K562 (cell line): ENCODE measurements around the gene MIER2. TPM values are rescaled to one million over a fixed set of nuclear protein-coding genes. Genes with fewer than 3 reads are reported as not detected.

Source experiments
- GATAD2A ChIP-seq: fragments of 450-650 bp; IDR thresholded peaks from 2 replicates; pipeline ENCODE4 v1.6.1; 2017
- MNT ChIP-seq, 2 experiments: fragments of 450-650 bp; conservative IDR thresholded peaks; 2 replicates each; pipeline ENCODE4 v1.6.1; 2017; ENCODE audit warnings: mild to moderate bottlenecking in 2 of 2, moderate library complexity in 2 of 2
- PHF20 ChIP-seq: fragments of 450-650 bp; IDR thresholded peaks from 2 replicates; pipeline ENCODE4 v1.6.1; 2018; ENCODE audit not compliant: partially characterized antibody
- SMARCA5 ChIP-seq: fragments of 450-650 bp; IDR thresholded peaks from 2 replicates; pipeline ENCODE4 v1.6.1; 2016
- TAF7 ChIP-seq: fragments of 450-650 bp; IDR thresholded peaks from 2 replicates; pipeline ENCODE4 v1.6.1; 2016; ENCODE audit warnings: missing genetic modification characterization, missing compliant biosample characterization
- ZNF449 ChIP-seq: fragments of 250-450 bp; sonication (Bioruptor Pico); IDR thresholded peaks from 2 replicates; pipeline ENCODE4 v1.8.0; 2022; ENCODE audit warnings: moderate library complexity, mild to moderate bottlenecking, inconsistent platforms
- ZNF561 ChIP-seq: fragments of 450-650 bp; formaldehyde crosslinking; conservative IDR thresholded peaks from 2 replicates; pipeline ENCODE4 v1.4.0; 2020; ENCODE audit warnings: mild to moderate bottlenecking, moderate library complexity
- ZNF586 ChIP-seq: fragments of 450-650 bp; formaldehyde crosslinking; conservative IDR thresholded peaks from 2 replicates; pipeline ENCODE4 v1.4.0; 2020; ENCODE audit warnings: mild to moderate bottlenecking, moderate library complexity
- polyA plus RNA-seq, 8 experiments: library from polyadenylated mRNA; depleted of rRNA in 4 of 8; stranded (reverse) in 5 of 8; unstranded in 3 of 8; fragments of >200 nt; fragmentation: Nextera tagmentation in 2 of 8; fragmentation: Illumina TruSeq in 1 of 8; extraction: Ambion mirVana in 2 of 8; extraction: Trizol in 1 of 8; gene quantifications; 2 replicates each; pipeline versions ENCODE4 v1.2.1 to v1.2.3, GENCODE V29; 2011 to 2014; ENCODE audit warnings: inconsistent platforms in 1 of 8, missing spikeins in 1 of 8
- total RNA-seq, 7 experiments: library from RNA; depleted of rRNA in 6 of 7; stranded (reverse); fragments of >200 nt in 6 of 7; fragmentation: Illumina TruSeq in 2 of 7; extraction: Trizol in 2 of 7; gene quantifications; 2 replicates each; pipeline versions ENCODE4 v1.2.1 to v1.2.3, GENCODE V29; 2011 to 2021; ENCODE audit warnings: low replicate concordance in 1 of 7
- TF ChIP-seq, protein P1 (sequence below), 2 experiments: fragments of 450-650 bp; IDR thresholded peaks; 2 replicates each; pipeline ENCODE4 v1.6.1; 2016; ENCODE audit warnings: mild to moderate bottlenecking in 2 of 2, borderline replicate concordance in 1 of 2, low read depth in 1 of 2, moderate library complexity in 1 of 2
- TF ChIP-seq, protein P2 (sequence below): sonication (generic); formaldehyde crosslinking; IDR thresholded peaks from 2 replicates; pipeline ENCODE4 v1.8.0; 2023; ENCODE audit warnings: missing genetic modification reagents, mild to moderate bottlenecking, borderline replicate concordance

MIER2 gene
- total and polyA plus RNA-seq, 9 of the 15 experiments (the other 6 are each of a cell fraction or from before 2014, with no cell fraction given), result 0.46 to 34.7 (median 15.6) TPM

DNA sequence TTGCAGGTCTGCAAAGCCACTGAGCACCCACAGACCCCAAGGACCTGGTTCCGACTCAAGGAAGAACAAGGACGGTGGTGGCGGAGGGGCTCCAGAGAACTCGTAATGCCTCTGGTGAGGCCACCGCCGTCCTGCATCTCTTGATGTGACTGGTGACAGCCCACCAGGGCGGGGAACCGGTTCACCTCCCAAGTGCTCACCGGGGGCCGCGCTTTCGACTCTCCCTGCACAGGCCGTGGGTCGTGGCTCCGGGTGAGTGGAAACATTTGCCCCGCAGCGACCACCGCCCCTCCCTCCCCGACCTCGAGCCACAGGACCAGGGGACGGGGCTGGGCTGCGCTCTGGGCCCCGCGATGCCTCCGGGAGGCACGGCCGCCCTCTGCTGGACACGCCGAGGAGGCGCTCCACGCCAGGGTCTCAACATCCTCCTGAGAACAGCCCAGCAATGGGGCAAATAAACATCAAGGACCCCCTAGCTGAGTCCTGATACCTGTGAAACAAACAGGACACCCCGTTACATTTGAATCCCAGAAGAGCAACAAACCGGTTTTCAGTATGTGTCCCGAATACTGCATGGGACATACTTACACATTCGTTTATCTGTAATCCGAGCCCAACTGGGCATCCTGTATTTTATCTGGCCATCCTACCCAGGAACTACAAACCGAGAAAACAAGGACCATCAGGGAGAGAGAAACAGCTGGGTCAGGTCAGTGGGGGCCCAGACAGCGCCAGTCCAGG, 49.5 kb downstream of the MIER2 start (continued):
- TF ChIP-seq, protein P1, sequence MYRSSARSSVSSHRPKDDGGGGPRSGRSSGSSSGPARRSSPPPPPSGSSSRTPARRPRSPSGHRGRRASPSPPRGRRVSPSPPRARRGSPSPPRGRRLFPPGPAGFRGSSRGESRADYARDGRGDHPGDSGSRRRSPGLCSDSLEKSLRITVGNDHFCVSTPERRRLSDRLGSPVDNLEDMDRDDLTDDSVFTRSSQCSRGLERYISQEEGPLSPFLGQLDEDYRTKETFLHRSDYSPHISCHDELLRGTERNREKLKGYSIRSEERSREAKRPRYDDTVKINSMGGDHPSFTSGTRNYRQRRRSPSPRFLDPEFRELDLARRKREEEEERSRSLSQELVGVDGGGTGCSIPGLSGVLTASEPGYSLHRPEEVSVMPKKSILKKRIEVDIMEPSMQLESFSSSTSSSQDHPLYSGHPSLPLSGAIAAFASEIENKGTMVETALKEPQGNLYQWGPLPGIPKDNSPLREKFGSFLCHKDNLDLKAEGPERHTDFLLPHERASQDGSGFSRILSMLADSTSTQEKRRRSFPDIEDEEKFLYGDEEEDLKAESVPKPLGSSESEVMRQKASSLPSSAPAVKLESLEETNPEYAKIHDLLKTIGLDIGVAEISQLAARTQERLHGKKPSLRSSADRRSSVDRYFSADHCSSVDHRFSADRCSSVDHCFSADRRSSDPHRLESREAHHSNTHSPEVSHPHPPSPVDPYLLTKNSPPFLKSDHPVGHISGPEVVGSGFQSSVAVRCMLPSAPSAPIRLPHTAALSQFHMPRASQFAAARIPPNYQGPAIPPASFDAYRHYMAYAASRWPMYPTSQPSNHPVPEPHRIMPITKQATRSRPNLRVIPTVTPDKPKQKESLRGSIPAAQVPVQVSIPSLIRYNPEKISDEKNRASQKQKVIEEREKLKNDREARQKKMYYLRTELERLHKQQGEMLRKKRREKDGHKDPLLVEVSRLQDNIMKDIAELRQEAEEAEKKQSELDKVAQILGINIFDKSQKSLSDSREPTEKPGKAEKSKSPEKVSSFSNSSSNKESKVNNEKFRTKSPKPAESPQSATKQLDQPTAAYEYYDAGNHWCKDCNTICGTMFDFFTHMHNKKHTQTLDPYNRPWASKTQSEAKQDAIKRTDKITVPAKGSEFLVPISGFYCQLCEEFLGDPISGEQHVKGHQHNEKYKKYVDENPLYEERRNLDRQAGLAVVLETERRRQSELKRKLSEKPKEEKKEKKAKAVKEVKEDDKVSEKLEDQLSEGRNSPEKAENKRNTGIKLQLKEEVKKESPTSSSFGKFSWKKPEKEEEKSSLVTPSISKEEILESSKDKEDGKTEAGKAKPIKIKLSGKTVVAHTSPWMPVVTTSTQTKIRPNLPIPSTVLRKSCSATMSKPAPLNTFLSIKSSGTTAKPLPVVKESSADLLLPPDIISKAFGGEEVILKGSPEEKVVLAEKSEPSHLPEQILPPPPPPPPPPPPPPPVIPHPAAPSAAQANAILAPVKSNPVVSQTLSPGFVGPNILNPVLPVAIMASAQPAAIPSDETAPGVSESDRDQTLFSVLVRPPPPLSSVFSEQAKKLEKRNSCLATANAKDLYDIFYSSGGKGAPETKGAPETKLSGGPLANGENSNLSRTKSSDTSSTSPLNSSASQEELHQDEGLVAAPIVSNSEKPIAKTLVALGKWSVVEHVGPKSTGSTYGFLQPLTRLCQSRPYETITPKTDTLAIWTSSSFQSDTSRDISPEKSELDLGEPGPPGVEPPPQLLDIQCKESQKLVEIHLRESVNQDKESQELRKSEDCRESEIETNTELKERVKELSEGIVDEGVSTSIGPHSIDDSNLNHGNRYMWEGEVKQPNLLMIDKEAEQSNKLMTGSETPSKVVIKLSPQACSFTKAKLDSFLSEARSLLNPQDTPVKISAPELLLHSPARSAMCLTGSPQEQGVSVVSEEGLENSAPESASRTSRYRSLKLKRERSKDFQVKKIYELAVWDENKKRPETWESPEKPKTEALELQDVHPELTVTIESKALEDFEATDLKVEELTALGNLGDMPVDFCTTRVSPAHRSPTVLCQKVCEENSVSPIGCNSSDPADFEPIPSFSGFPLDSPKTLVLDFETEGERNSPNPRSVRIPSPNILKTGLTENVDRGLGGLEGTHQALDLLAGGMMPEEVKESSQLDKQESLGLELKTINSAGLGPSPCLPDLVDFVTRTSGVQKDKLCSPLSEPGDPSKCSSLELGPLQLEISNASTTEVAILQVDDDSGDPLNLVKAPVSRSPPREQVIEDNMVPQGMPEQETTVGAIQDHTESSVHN (IDR thresholded peaks at IDR 0.05; ENCODE audit: borderline replicate concordance in 1 of 2, low read depth in 1 of 2), result no peak
- no peak for TF ChIP-seq ZNF449 (CRISPR knock-in tag)
- TF ChIP-seq TAF7, result no peak
- no peak for TF ChIP-seq SMARCA5
- TF ChIP-seq, protein P2, sequence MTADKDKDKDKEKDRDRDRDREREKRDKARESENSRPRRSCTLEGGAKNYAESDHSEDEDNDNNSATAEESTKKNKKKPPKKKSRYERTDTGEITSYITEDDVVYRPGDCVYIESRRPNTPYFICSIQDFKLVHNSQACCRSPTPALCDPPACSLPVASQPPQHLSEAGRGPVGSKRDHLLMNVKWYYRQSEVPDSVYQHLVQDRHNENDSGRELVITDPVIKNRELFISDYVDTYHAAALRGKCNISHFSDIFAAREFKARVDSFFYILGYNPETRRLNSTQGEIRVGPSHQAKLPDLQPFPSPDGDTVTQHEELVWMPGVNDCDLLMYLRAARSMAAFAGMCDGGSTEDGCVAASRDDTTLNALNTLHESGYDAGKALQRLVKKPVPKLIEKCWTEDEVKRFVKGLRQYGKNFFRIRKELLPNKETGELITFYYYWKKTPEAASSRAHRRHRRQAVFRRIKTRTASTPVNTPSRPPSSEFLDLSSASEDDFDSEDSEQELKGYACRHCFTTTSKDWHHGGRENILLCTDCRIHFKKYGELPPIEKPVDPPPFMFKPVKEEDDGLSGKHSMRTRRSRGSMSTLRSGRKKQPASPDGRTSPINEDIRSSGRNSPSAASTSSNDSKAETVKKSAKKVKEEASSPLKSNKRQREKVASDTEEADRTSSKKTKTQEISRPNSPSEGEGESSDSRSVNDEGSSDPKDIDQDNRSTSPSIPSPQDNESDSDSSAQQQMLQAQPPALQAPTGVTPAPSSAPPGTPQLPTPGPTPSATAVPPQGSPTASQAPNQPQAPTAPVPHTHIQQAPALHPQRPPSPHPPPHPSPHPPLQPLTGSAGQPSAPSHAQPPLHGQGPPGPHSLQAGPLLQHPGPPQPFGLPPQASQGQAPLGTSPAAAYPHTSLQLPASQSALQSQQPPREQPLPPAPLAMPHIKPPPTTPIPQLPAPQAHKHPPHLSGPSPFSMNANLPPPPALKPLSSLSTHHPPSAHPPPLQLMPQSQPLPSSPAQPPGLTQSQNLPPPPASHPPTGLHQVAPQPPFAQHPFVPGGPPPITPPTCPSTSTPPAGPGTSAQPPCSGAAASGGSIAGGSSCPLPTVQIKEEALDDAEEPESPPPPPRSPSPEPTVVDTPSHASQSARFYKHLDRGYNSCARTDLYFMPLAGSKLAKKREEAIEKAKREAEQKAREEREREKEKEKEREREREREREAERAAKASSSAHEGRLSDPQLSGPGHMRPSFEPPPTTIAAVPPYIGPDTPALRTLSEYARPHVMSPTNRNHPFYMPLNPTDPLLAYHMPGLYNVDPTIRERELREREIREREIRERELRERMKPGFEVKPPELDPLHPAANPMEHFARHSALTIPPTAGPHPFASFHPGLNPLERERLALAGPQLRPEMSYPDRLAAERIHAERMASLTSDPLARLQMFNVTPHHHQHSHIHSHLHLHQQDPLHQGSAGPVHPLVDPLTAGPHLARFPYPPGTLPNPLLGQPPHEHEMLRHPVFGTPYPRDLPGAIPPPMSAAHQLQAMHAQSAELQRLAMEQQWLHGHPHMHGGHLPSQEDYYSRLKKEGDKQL (CRISPR knock-in tag), result no peak
- TF ChIP-seq GATAD2A, result no peak
- TF ChIP-seq ZNF586, result no peak
- no peak for TF ChIP-seq ZNF561 (CRISPR knock-in tag)
- TF ChIP-seq PHF20, result no peak
- TF ChIP-seq MNT (conservative IDR thresholded peaks at IDR 0.05), result no peak
